MM.1S (cell line): Measurements from ENCODE around the gene TRIP6.

ENCODE experiments used
- DNase-seq: peaks from one replicate; pipeline ENCODE4 v3.0.0-alpha.2; 2015
- H2AFZ ChIP-seq: fragments of 300-600 bp; sonication (generic); 2 replicates; pipeline ENCODE4 v1.6.0; 2016; ENCODE audit warnings: antibody characterized with exemption, low read length
- H3F3A ChIP-seq: fragments of 300-600 bp; sonication (generic); 2 replicates; pipeline ENCODE4 v1.6.1; 2016; ENCODE audit warnings: mild to moderate bottlenecking, antibody characterized with exemption, low read length, moderate library complexity, mixed read lengths; ENCODE audit not compliant: insufficient read depth
- H3K27ac ChIP-seq: fragments of 300-600 bp; sonication (generic); 2 replicates; pipeline ENCODE4 v1.5.1; 2016; ENCODE audit warnings: mild to moderate bottlenecking, low read length
- H3K27me3 ChIP-seq: fragments of 300-600 bp; sonication (generic); replicated peaks from 2 replicates; pipeline ENCODE4 v1.6.0; 2016; ENCODE audit warnings: low read length; ENCODE audit not compliant: insufficient read depth
- H3K36me3 ChIP-seq: fragments of 300-600 bp; sonication (generic); replicated peaks from 2 replicates; pipeline ENCODE4 v1.6.1; 2016; ENCODE audit warnings: mild to moderate bottlenecking, low read length, mixed read lengths; ENCODE audit not compliant: insufficient read depth
- H3K4me1 ChIP-seq: fragments of 300-600 bp; sonication (generic); 2 replicates; pipeline ENCODE4 v1.6.1; 2016; ENCODE audit warnings: low read length, mixed read lengths
- H3K4me2 ChIP-seq: fragments of 300-600 bp; sonication (generic); 2 replicates; pipeline ENCODE4 v1.6.0; 2016; ENCODE audit warnings: low read depth, low read length
- H3K4me3 ChIP-seq: fragments of 300-600 bp; sonication (generic); 2 replicates; pipeline ENCODE4 v1.5.1; 2016; ENCODE audit warnings: low read length, mixed read lengths
- H3K79me2 ChIP-seq: fragments of 300-600 bp; sonication (generic); 2 replicates; pipeline ENCODE4 v1.6.1; 2016; ENCODE audit warnings: mixed run types, low read length, mixed read lengths
- H3K9ac ChIP-seq: fragments of 300-600 bp; sonication (generic); 2 replicates; pipeline ENCODE4 v1.6.1; 2016; ENCODE audit warnings: low read length, mixed read lengths
- H3K9me2 ChIP-seq: fragments of 300-600 bp; sonication (generic); replicated peaks from 2 replicates; pipeline ENCODE4 v1.6.1; 2016; ENCODE audit warnings: mild to moderate bottlenecking, low read length, mixed read lengths; ENCODE audit not compliant: insufficient read depth
- H3K9me3 ChIP-seq: fragments of 300-600 bp; sonication (generic); replicated peaks from 2 replicates; pipeline ENCODE4 v1.6.1; 2016; ENCODE audit warnings: mild to moderate bottlenecking, low read length, mixed read lengths; ENCODE audit not compliant: insufficient read depth
- H4K20me1 ChIP-seq: fragments of 300-600 bp; sonication (generic); 2 replicates; pipeline ENCODE4 v1.6.1; 2016; ENCODE audit warnings: mild to moderate bottlenecking, low read length, moderate library complexity, mixed read lengths; ENCODE audit not compliant: insufficient read depth
- EZH2 ChIP-seq: fragments of 300-600 bp; sonication (generic); optimal IDR thresholded peaks from 2 replicates; pipeline ENCODE3; 2017; ENCODE audit warnings: low read depth, mild to moderate bottlenecking, antibody characterized with exemption, low read length, mixed read lengths
- EZH2phosphoT487 ChIP-seq: fragments of 300-600 bp; sonication (generic); IDR thresholded peaks from 2 replicates; pipeline ENCODE4 v1.6.1; 2018; ENCODE audit warnings: antibody characterized with exemption, low read length
- TF ChIP-seq, protein P1 (sequence below): fragments of 300-600 bp; sonication (generic); IDR thresholded peaks from 2 replicates; pipeline ENCODE4 v1.5.1; 2016; ENCODE audit warnings: antibody characterized with exemption, low read length, mixed read lengths

Gene TRIP6

GRCh38 chr7:100823534-100823933, 43.7 kb upstream of the TRIP6 start:
- no peak for DNase-seq
- peaks cover 91% of the 10 kb centered on the region for H3K27me3 ChIP-seq
- no peak overlapping the region for H3K9ac ChIP-seq
- H3K36me3 ChIP-seq, result no peaks in the 10 kb centered on the region
- no peaks in the 10 kb centered on the region for H4K20me1 ChIP-seq
- H3K79me2 ChIP-seq, result no peaks in the 10 kb centered on the region
- TF ChIP-seq, protein P1, sequence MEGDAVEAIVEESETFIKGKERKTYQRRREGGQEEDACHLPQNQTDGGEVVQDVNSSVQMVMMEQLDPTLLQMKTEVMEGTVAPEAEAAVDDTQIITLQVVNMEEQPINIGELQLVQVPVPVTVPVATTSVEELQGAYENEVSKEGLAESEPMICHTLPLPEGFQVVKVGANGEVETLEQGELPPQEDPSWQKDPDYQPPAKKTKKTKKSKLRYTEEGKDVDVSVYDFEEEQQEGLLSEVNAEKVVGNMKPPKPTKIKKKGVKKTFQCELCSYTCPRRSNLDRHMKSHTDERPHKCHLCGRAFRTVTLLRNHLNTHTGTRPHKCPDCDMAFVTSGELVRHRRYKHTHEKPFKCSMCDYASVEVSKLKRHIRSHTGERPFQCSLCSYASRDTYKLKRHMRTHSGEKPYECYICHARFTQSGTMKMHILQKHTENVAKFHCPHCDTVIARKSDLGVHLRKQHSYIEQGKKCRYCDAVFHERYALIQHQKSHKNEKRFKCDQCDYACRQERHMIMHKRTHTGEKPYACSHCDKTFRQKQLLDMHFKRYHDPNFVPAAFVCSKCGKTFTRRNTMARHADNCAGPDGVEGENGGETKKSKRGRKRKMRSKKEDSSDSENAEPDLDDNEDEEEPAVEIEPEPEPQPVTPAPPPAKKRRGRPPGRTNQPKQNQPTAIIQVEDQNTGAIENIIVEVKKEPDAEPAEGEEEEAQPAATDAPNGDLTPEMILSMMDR, result no peak
- TF ChIP-seq EZH2phosphoT487 (no peak), EZH2 (no peak)
- H3F3A ChIP-seq, result no peaks in the 10 kb centered on the region
- no peaks in the 10 kb centered on the region for H3K9me3 ChIP-seq
- no peak overlapping the region for H3K4me2 ChIP-seq
- H2AFZ ChIP-seq, result no peak overlapping the region
- H3K27ac ChIP-seq, result no peak overlapping the region
- H3K9me2 ChIP-seq, result no peaks in the 10 kb centered on the region
- H3K4me3 ChIP-seq, result no peak overlapping the region
- no peaks in the 10 kb centered on the region for H3K4me1 ChIP-seq

DNA sequence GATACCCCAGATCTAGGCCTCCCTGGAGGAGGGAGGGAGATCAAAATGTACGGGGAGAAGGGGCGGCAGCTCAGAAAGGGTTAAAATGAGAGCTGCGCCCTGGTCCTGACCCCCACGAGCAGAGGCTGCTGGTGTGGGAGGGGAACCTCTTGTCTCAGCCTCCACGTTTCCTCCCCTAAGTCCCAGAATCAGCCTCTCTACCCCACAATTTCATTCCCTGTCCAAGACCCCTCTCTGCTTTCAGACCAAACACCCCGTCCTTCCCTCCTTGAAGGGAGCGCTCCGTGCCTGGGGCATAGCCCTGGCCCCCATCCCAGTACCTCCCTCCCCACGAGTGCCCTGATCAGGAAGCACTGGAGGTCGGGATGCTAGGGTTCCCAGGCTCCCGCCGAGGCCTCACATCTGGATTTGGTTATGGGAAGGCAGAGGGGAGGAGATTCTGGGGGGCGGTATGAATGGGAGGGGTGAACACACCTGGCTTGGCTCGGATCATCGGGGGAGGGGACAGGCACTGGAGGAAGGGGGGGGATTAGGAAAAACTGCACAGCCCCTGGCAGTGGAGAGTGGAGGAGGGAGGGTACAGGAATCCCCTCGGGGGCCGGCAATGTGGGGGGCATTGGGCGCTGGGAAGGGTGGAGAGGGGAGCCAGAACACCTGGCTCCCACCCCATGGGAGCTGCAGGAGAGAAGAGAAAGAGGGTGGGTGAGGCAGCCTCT, 42.5 kb upstream of the TRIP6 start:
- H4K20me1 ChIP-seq, result no peaks in the 10 kb centered on the region
- H3K27ac ChIP-seq, result no peak overlapping the region
- DNase-seq, result no peak
- H3K27me3 ChIP-seq, result peaks cover 87% of the 10 kb centered on the region
- no peaks in the 10 kb centered on the region for H3K4me1 ChIP-seq
- H2AFZ ChIP-seq, result no peak overlapping the region
- no peaks in the 10 kb centered on the region for H3F3A ChIP-seq
- no peaks in the 10 kb centered on the region for H3K9me3 ChIP-seq
- no peaks in the 10 kb centered on the region for H3K9me2 ChIP-seq
- no peak overlapping the region for H3K4me3 ChIP-seq
- no peak for TF ChIP-seq EZH2
- H3K4me2 ChIP-seq, result no peak overlapping the region
- H3K9ac ChIP-seq, result no peak overlapping the region
- H3K36me3 ChIP-seq, result no peaks in the 10 kb centered on the region
- no peaks in the 10 kb centered on the region for H3K79me2 ChIP-seq

- H2AFZ ChIP-seq, result no peak overlapping the region
- H3K27ac ChIP-seq, result no peak overlapping the region
- no peaks in the 10 kb centered on the region for H4K20me1 ChIP-seq
- H3K9me2 ChIP-seq, result no peaks in the 10 kb centered on the region
- no peak for DNase-seq
- peaks cover 84% of the 10 kb centered on the region for H3K27me3 ChIP-seq
- no peaks in the 10 kb centered on the region for H3K79me2 ChIP-seq
- no peak overlapping the region for H3K4me3 ChIP-seq
- H3K9ac ChIP-seq, result no peak overlapping the region
- no peaks in the 10 kb centered on the region for H3K9me3 ChIP-seq
- TF ChIP-seq, protein P1, result no peak
- TF ChIP-seq EZH2phosphoT487 (no peak), EZH2 (no peak)
- H3F3A ChIP-seq, result no peaks in the 10 kb centered on the region
- H3K4me2 ChIP-seq, result no peak overlapping the region
- H3K4me1 ChIP-seq, result no peaks in the 10 kb centered on the region
- H3K36me3 ChIP-seq, result no peaks in the 10 kb centered on the region
These were observed 41.9 kb upstream of the TRIP6 start for GRCh38 chr7:100825215-100825671.
